GM04504 (cell line): ENCODE results near the gene TFEB.

Source experiments
- DNase-seq: peaks from one replicate; pipeline ENCODE4 v3.0.0-alpha.2; 2012; ENCODE audit warnings: low read depth

The TFEB gene

GRCh38 chr6:41763470-41763869, 28.1 kb upstream of the TFEB start:
- DNase-seq: no peak

GRCh38 chr6:41759905-41760579, 24.6 kb upstream of the TFEB start:
- no peak for DNase-seq

- no peak for DNase-seq
Measured at GRCh38 chr6:41759106-41759904, 23.9 kb upstream of the TFEB start.

GRCh38 chr6:41758641-41759035, 23.2 kb upstream of the TFEB start:
- DNase-seq: no peak

- no peak for DNase-seq
Measured at GRCh38 chr6:41757931-41758640, 22.7 kb upstream of the TFEB start.

- DNase-seq: no peak
Measured at GRCh38 chr6:41757271-41757670, 21.9 kb upstream of the TFEB start.

GRCh38 chr6:41756354-41756753, 20.9 kb upstream of the TFEB start:
- no peak for DNase-seq

GRCh38 chr6:41755895-41756294, 20.5 kb upstream of the TFEB start:
- no peak for DNase-seq

- DNase-seq: no peak
Measured at GRCh38 chr6:41750374-41750773, 15.0 kb upstream of the TFEB start.

GRCh38 chr6:41748542-41748941, 13.1 kb upstream of the TFEB start:
- DNase-seq: no peak

- no peak for DNase-seq
Measured at GRCh38 chr6:41748102-41748477, 12.7 kb upstream of the TFEB start.

GRCh38 chr6:41747256-41748101, 12.1 kb upstream of the TFEB start, which contains the start of gene PGC:
PGC (minus strand) TSS chr6:41747397; CDS start chr6:41747334, 63 bp downstream.
- DNase-seq: no peak

GRCh38 chr6:41746107-41746506, 10.7 kb upstream of the TFEB start:
- no peak for DNase-seq

- DNase-seq: no peak
Measured at GRCh38 chr6:41744236-41744787, 8.9 kb upstream of the TFEB start.

- no peak for DNase-seq
Measured at GRCh38 chr6:41743406-41744235, 8.2 kb upstream of the TFEB start.

GRCh38 chr6:41741625-41742490, 6.5 kb upstream of the TFEB start:
- DNase-seq: no peak

GRCh38 chr6:41740366-41741162, 5.2 kb upstream of the TFEB start:
- no peak for DNase-seq

- DNase-seq: no peak
Measured at GRCh38 chr6:41739041-41739440, 3.6 kb upstream of the TFEB start.

GRCh38 chr6:41737591-41738130, 2.3 kb upstream of the TFEB start:
- no peak for DNase-seq
